GM06990 (cell line): Measurements from ENCODE around the gene HIBCH.
A peak's percentile ranks its signal among the peaks of the same experiment; 100 is the strongest.
"Not testable (repeated sequence)": the region's sequence is repeated elsewhere in the genome, so short reads cannot be mapped to it uniquely, and the experiment has no call there.

Experiments
- DNase-seq: peaks from one replicate; pipeline ENCODE4 v3.0.0-alpha.2; 2011; ENCODE audit not compliant: insufficient read length; ENCODE audit errors: extremely low read depth
- H3K27me3 ChIP-seq: replicated peaks from 2 replicates; pipeline ENCODE4 v1.6.0; 2011; ENCODE audit warnings: low read length; ENCODE audit not compliant: control insufficient read depth, insufficient read depth
- H3K36me3 ChIP-seq: 2 replicates; pipeline ENCODE4 v1.5.1; 2011; ENCODE audit warnings: low read length; ENCODE audit not compliant: control insufficient read depth, insufficient read depth
- H3K4me3 ChIP-seq: replicated peaks from 2 replicates; pipeline ENCODE4 v1.5.1; 2011; ENCODE audit warnings: low read depth, mild to moderate bottlenecking, control low read depth, low read length
- CTCF ChIP-seq: IDR thresholded peaks from 2 replicates; pipeline ENCODE4 v1.5.1; 2011; ENCODE audit warnings: low read length, control low read depth, mild to moderate bottlenecking, inconsistent platforms; ENCODE audit not compliant: insufficient read depth, poor library complexity, severe bottlenecking

HIBCH gene

GRCh38 chr2:190301032-190301431, 18.6 kb downstream of the HIBCH start:
- no peak overlapping the region for H3K4me3 ChIP-seq
- no peak for DNase-seq
- H3K27me3 ChIP-seq, result no peaks in the 10 kb centered on the region
- H3K36me3 ChIP-seq, result peaks cover 2% of the 10 kb centered on the region; the same call in 1 of the 2 replicates
- TF ChIP-seq CTCF, result no peak

GRCh38 chr2:190297880-190298279, 21.7 kb downstream of the HIBCH start:
- DNase-seq, H3K27me3 ChIP-seq, H3K36me3 ChIP-seq, H3K4me3 ChIP-seq: not testable (repeated sequence)

- no peak for DNase-seq
- H3K27me3 ChIP-seq, result no peaks in the 10 kb centered on the region
- peaks cover 2% of the 10 kb centered on the region for H3K36me3 ChIP-seq
- no peak for TF ChIP-seq CTCF
- H3K4me3 ChIP-seq, result no peak overlapping the region
These were observed 35.8 kb downstream of the HIBCH start for GRCh38 chr2:190283783-190284182.

GRCh38 chr2:190280565-190281350, 38.9 kb downstream of the HIBCH start:
- no peak overlapping the region for H3K4me3 ChIP-seq
- DNase-seq, result no peak
- H3K27me3 ChIP-seq, result no peaks in the 10 kb centered on the region
- TF ChIP-seq CTCF, result no peak
- H3K36me3 ChIP-seq, result peaks cover 3% of the 10 kb centered on the region

- not testable (repeated sequence) for DNase-seq, H3K36me3 ChIP-seq, H3K27me3 ChIP-seq, H3K4me3 ChIP-seq
These were observed 40.1 kb downstream of the HIBCH start for GRCh38 chr2:190279256-190280134.

GRCh38 chr2:190277234-190278112, 42.2 kb downstream of the HIBCH start:
- Histone ChIP-seq H3K4me3 (no peak overlapping the region), H3K27me3 (no peaks in the 10 kb centered on the region), H3K36me3 (peaks cover 1% of the 10 kb centered on the region)
- TF ChIP-seq CTCF, result peak; percentile 33
- peak; percentile 10 for DNase-seq
